Body of pancreas (tissue), 4 donors: ENCODE measurements around the gene ALG1L2. TPM values are rescaled to one million over a fixed set of nuclear protein-coding genes. Genes with fewer than 3 reads are reported as not detected.
"Not testable (repeated sequence)": the region's sequence is repeated elsewhere in the genome, so short reads cannot be mapped to it uniquely, and the experiment has no call there.

Experiments
- ATAC-seq: fragments of 150-250 bp; one replicate; pipeline ENCODE4 v1.9.1; 2016
- DNase-seq, 4 donors: peaks; one replicate each; pipeline ENCODE4 v3.0.0-alpha.2; 2019
- H3K27ac ChIP-seq, 4 donors: fragments of 200-600 bp; sonication (generic); 1 replicate in 3 of 4; 2 replicates in 1 of 4; pipeline versions ENCODE4 v1.5.1 to v1.6.1; 2016 to 2019; ENCODE audit warnings: mild to moderate bottlenecking in 1 of 4, mixed read lengths in 1 of 4, moderate library complexity in 1 of 4
- H3K27me3 ChIP-seq, 2 donors: fragments of 200-600 bp; sonication (generic); one replicate each; pipeline ENCODE4 v1.6.0; 2016; ENCODE audit warnings: mild to moderate bottlenecking in 1 of 2
- H3K36me3 ChIP-seq, 2 donors: fragments of 200-600 bp; sonication (generic); replicated peaks in 1 of 2; 2 replicates each; pipeline ENCODE4 v1.5.1; 2016; ENCODE audit warnings: low read depth in 2 of 2; ENCODE audit not compliant: insufficient read depth in 1 of 2
- H3K4me1 ChIP-seq: fragments of 200-600 bp; sonication (generic); one replicate; pipeline ENCODE4 v1.6.0; 2016
- H3K4me3 ChIP-seq, 2 donors: fragments of 200-600 bp; sonication (generic); 1 replicate in 1 of 2; 2 replicates in 1 of 2; pipeline ENCODE4 v1.5.1; 2016 to 2019
- H3K9me3 ChIP-seq, 3 donors: fragments of 200-600 bp; sonication (generic); 1 replicate in 2 of 3; 2 replicates in 1 of 3; pipeline ENCODE4 v1.5.1; 2016
- CTCF ChIP-seq, 7 experiments: fragments of 450-650 bp in 4 of 7; fragments of 200-600 bp in 3 of 7; sonication (generic) in 3 of 7; IDR thresholded peaks; one replicate each; pipeline ENCODE4 v1.5.1; 2016 to 2019; ENCODE audit warnings: antibody characterized with exemption in 7 of 7
- WGBS, 2 donors: methylation state at CpG; one replicate each; pipeline ENCODE4 v1.1.5; 2017; 5-methylcytosine and 5-hydroxymethylcytosine counted together
- intact Hi-C: fragments of 100-400 bp; cut with DNase I; formaldehyde crosslinking; loops from one replicate; pipeline ENCODE4 v1.15.1; 2023
- total RNA-seq, 2 donors: library from RNA; depleted of rRNA; stranded (reverse); fragments of >200 nt; gene quantifications; one replicate each; pipeline ENCODE4 v1.1.0, GENCODE V29; 2016

ALG1L2 gene
- total RNA-seq, 2 donors from 2014 or later = not detected

GRCh38 chr3:130136337-130136736 is 54.7 kb downstream of the ALG1L2 start:
- H3K9me3 ChIP-seq, H3K4me1 ChIP-seq, H3K27ac ChIP-seq, H3K27me3 ChIP-seq, intact Hi-C loops, H3K4me3 ChIP-seq, H3K36me3 ChIP-seq, DNase-seq, ATAC-seq: not testable (repeated sequence)
- WGBS, 2 donors = 59 to 65% methylated on average over 7 of the region's 7 CpGs

- DNase-seq, H3K9me3 ChIP-seq, intact Hi-C loops, H3K27ac ChIP-seq, H3K27me3 ChIP-seq, ATAC-seq, H3K4me1 ChIP-seq, H3K4me3 ChIP-seq, H3K36me3 ChIP-seq: not testable (repeated sequence)
- 69 to 74% methylated on average over 2 of the region's 2 CpGs for WGBS, 2 donors
Measured at GRCh38 chr3:130137685-130138084, 56.1 kb downstream of the ALG1L2 start.

GRCh38 chr3:130138992-130139391 is 57.4 kb downstream of the ALG1L2 start:
- 68 to 72% methylated on average over 6 of the region's 8 CpGs for WGBS, 2 donors
- H3K27me3 ChIP-seq, DNase-seq, H3K27ac ChIP-seq, intact Hi-C loops, H3K4me1 ChIP-seq, H3K9me3 ChIP-seq, ATAC-seq, H3K4me3 ChIP-seq, H3K36me3 ChIP-seq: not testable (repeated sequence)

GRCh38 chr3:130140756-130141155 is 59.1 kb downstream of the ALG1L2 start:
- peak in 1 of 4 donors; percentile 3 for DNase-seq
- H3K4me1 ChIP-seq, ATAC-seq, H3K4me3 ChIP-seq, H3K27ac ChIP-seq, H3K9me3 ChIP-seq, H3K36me3 ChIP-seq, intact Hi-C loops, H3K27me3 ChIP-seq: not testable (repeated sequence)
- WGBS, 2 donors = 70 to 77% methylated on average over 16 of the region's 16 CpGs

- intact Hi-C loops, H3K4me1 ChIP-seq, H3K27me3 ChIP-seq, H3K4me3 ChIP-seq, H3K36me3 ChIP-seq, H3K27ac ChIP-seq, ATAC-seq, DNase-seq, H3K9me3 ChIP-seq: not testable (repeated sequence)
- 39 to 43% methylated on average over 12 to 13 of the region's 13 CpGs for WGBS, 2 donors
- TF ChIP-seq CTCF (IDR thresholded peaks at IDR 0.05) = peak in 5 of 7 experiments; percentile 19 to 37 (median 29)
Measured at GRCh38 chr3:130143648-130144327, 62.2 kb downstream of the ALG1L2 start.

GRCh38 chr3:130144328-130144650 is 62.7 kb downstream of the ALG1L2 start:
- H3K4me3 ChIP-seq, ATAC-seq, intact Hi-C loops: not testable (repeated sequence)

GRCh38 chr3:130145456-130145855 is 63.8 kb downstream of the ALG1L2 start:
- H3K9me3 ChIP-seq, H3K4me1 ChIP-seq, intact Hi-C loops, H3K36me3 ChIP-seq, DNase-seq, H3K27ac ChIP-seq, H3K27me3 ChIP-seq, ATAC-seq, H3K4me3 ChIP-seq: not testable (repeated sequence)
- 64 to 78% methylated on average over 5 of the region's 5 CpGs for WGBS, 2 donors

More at GRCh38 chr3:130144328-130144650, 62.7 kb downstream of the ALG1L2 start:
- not testable (repeated sequence) for H3K4me1 ChIP-seq, H3K9me3 ChIP-seq, H3K27ac ChIP-seq, H3K36me3 ChIP-seq, H3K27me3 ChIP-seq
- 11 to 25% methylated on average over 3 to 9 of the region's 9 CpGs for WGBS, 2 donors
- peak; percentile 52 to 72 (median 67) for DNase-seq

- DNase-seq, intact Hi-C loops, H3K9me3 ChIP-seq, H3K27me3 ChIP-seq, ATAC-seq, H3K4me3 ChIP-seq, H3K27ac ChIP-seq, H3K4me1 ChIP-seq, H3K36me3 ChIP-seq: not testable (repeated sequence)
- WGBS, 2 donors = 69 to 80% methylated on average over 4 to 6 of the region's 6 CpGs
Measured at GRCh38 chr3:130146465-130146864, 64.8 kb downstream of the ALG1L2 start.

Other genes with a start within 250 kb of the ALG1L2 start
- gene TMCC1, start 188.1 kb upstream of the ALG1L2 start, total RNA-seq = 10 to 100 TPM; 10.1 to 13.2 TPM
- gene TRH, start 107.1 kb upstream of the ALG1L2 start, total RNA-seq = not detected